Colonic mucosa (tissue), 4 donors: ENCODE data around the gene XPO6. TPM values are rescaled to one million over a fixed set of nuclear protein-coding genes. Genes with fewer than 3 reads are reported as not detected.

Source experiments
- DNase-seq: peaks from one replicate; pipeline ENCODE4 v3.0.0-alpha.2; 2020
- H3K27ac ChIP-seq: fragments of 200-600 bp; one replicate; pipeline ENCODE4 v1.8.0; 2021
- H3K27me3 ChIP-seq: fragments of 200-600 bp; one replicate; pipeline ENCODE4 v1.8.0; 2021
- H3K36me3 ChIP-seq: fragments of 200-600 bp; one replicate; pipeline ENCODE4 v1.8.0; 2021
- H3K4me1 ChIP-seq: fragments of 200-600 bp; one replicate; pipeline ENCODE4 v1.8.0; 2021; ENCODE audit warnings: mild to moderate bottlenecking
- H3K4me3 ChIP-seq: fragments of 200-600 bp; one replicate; pipeline ENCODE4 v1.8.0; 2021
- H3K9ac ChIP-seq, 2 donors: one replicate each; pipeline ENCODE4 v1.7.0; 2013; ENCODE audit warnings: control low read depth in 2 of 2, low read depth in 2 of 2, low read length in 2 of 2
- H3K9me3 ChIP-seq: fragments of 200-600 bp; one replicate; pipeline ENCODE4 v1.8.0; 2021
- CTCF ChIP-seq: fragments of 200-600 bp; IDR thresholded peaks from one replicate; pipeline ENCODE4 v1.8.0; 2022; ENCODE audit warnings: antibody characterized with exemption, mild to moderate bottlenecking
- intact Hi-C: fragments of 100-400 bp; cut with DNase I; formaldehyde crosslinking; loops from one replicate; pipeline ENCODE4 v1.14.1; 2022
- total RNA-seq, 2 donors: library from RNA; stranded (reverse); fragmentation: NEBNext Ultra II Directional in 1 of 2; extraction: Animal tissue kit (Norgen Biotek cat#: 25700) in 1 of 2; gene quantifications; one replicate each; pipeline ENCODE4 v1.2.1, GENCODE V29; 2021
- donor health status: healthy.
- donor health status: DM: no; HTN: no; CAD: no.
- donor health status: DM: no; HTN: no; CAD: no.

The XPO6 gene
- total RNA-seq, 2 donors from 2014 or later = 77.0 to 144 TPM

DNA sequence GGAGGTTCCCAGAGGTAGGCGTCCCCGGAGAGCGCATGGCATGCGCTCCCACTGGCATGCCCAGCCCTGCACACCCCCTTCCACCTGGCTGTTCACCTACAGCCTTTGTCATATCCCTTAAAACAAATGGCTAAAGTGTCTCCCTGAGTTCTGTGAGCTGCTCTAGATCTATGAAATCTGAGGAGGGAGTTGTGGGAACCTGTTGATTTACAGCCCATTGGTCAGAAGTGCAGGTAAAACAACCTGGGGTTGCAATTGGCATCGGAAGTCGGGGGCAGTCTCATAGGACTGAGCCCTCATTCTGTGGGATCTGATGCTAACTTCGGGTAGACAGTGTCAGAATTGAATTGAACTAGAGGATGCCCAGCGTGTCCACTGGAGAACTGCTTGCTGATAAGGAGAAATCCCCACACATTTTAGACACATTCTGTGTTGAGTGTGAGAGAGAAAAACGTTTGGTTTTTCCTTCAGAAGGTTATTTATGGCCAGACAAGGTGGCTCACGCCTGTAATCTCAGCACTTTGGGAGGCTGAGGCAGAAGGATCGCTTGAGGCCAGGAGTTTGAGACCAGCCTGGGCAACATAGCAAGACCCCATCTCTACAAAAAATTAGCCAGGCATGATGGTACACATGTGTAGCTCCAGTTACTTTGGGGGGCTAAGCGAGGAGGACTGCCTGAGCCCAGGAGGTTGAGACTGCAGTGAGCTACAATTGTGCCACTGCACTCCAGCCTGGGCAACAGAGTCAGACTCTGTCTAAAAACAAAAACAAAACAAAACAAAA is 126.2 kb downstream of the XPO6 start:
- Histone ChIP-seq H3K4me3 (no peak overlapping the region), H3K9me3 (no peaks in the 10 kb centered on the region), H3K27me3 (no peaks in the 10 kb centered on the region), H3K36me3 (no peaks in the 10 kb centered on the region), H3K9ac (no peak overlapping the region), H3K4me1 (peaks cover 4% of the 10 kb centered on the region), H3K27ac (no peak overlapping the region)
- TF ChIP-seq CTCF = no peak
- intact Hi-C loops = no loop called here
- no peak for DNase-seq

DNA sequence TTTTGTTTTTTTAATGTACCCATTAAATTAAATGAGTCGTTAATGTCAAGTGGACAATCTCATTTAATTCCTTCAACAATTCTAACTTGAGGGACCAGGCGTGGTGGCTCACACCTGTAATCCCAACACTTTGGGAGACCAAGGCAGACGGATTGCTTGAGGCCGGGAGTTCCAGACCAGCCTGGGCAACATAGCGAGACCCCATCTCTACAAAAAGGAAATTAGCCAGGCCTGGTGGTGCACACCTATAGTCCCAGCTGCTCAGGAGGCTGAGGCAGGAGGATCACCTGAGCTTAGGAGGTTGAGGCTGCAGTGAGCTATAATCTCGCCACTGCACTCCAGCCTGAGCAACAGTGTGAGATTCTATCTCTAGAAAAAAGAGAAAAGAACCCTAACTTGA is 127.6 kb downstream of the XPO6 start:
- Histone ChIP-seq H3K36me3 (no peaks in the 10 kb centered on the region), H3K27ac (no peak overlapping the region), H3K4me1 (peaks cover 4% of the 10 kb centered on the region), H3K4me3 (no peak overlapping the region), H3K27me3 (no peaks in the 10 kb centered on the region), H3K9me3 (no peaks in the 10 kb centered on the region), H3K9ac (no peak overlapping the region)
- no peak for DNase-seq
- TF ChIP-seq CTCF = no peak
- intact Hi-C loops = no loop called here

- Histone ChIP-seq H3K36me3 (no peaks in the 10 kb centered on the region), H3K9me3 (no peaks in the 10 kb centered on the region), H3K9ac (no peak overlapping the region), H3K27ac (no peak overlapping the region), H3K4me1 (peaks cover 4% of the 10 kb centered on the region), H3K4me3 (no peak overlapping the region), H3K27me3 (no peaks in the 10 kb centered on the region)
- intact Hi-C loops = no loop called here
- no peak for TF ChIP-seq CTCF
- DNase-seq = no peak
These were observed 129.1 kb downstream of the XPO6 start for GRCh38 chr16:28082624-28083023.

GRCh38 chr16:28081391-28081968 is 130.3 kb downstream of the XPO6 start:
- no peaks in the 10 kb centered on the region for H3K36me3 ChIP-seq
- DNase-seq = no peak
- no peak overlapping the region for H3K27ac ChIP-seq
- no peak overlapping the region for H3K4me3 ChIP-seq
- H3K9me3 ChIP-seq = no peaks in the 10 kb centered on the region
- intact Hi-C loops = no loop called here
- no peak for TF ChIP-seq CTCF
- H3K4me1 ChIP-seq = peaks cover 4% of the 10 kb centered on the region
- no peak overlapping the region for H3K9ac ChIP-seq
- no peaks in the 10 kb centered on the region for H3K27me3 ChIP-seq

DNA sequence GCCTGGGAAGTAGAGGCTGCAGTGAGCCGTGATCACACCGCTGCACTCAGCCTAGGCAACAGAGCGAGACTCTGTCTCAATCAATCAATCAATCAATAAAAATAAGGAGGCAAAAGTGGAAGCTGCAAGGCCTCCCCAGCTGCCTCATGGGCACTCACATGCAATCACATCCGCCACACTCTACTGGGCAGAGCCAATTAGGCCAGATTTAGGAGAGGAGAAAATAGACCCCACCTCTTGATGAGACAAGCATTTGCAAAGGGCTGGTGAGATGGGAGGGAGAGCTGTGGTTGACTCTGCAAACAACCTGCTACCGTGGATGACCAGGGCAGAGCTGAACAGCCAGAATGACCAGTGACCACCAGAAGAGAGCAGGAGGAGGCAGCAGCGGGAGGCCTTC is 133.5 kb downstream of the XPO6 start:
- Histone ChIP-seq H3K4me1 (peaks cover 4% of the 10 kb centered on the region), H3K27me3 (no peaks in the 10 kb centered on the region), H3K27ac (no peak overlapping the region), H3K9ac (no peak overlapping the region), H3K4me3 (no peak overlapping the region), H3K9me3 (no peaks in the 10 kb centered on the region), H3K36me3 (no peaks in the 10 kb centered on the region)
- TF ChIP-seq CTCF = no peak
- no peak for DNase-seq
- intact Hi-C loops = no loop called here
